HCT116 (cell line): ENCODE measurements around the gene GALM.

Experiments
- ELF1 ChIP-seq: IDR thresholded peaks from 2 replicates; pipeline ENCODE4 v1.6.1; 2012; ENCODE audit warnings: low read depth, borderline replicate concordance
- EZH2 ChIP-seq: fragments of 200-600 bp; sonication (generic); IDR thresholded peaks from 2 replicates; pipeline ENCODE4 v1.6.1; 2017; ENCODE audit warnings: antibody characterized with exemption, mixed run types
- EZH2phosphoT487 ChIP-seq: fragments of 200-600 bp; IDR thresholded peaks from 2 replicates; pipeline ENCODE4 v1.6.1; 2018; ENCODE audit warnings: antibody characterized with exemption, borderline replicate concordance
- JUND ChIP-seq: IDR thresholded peaks from 2 replicates; pipeline ENCODE4 v1.6.1; 2012
- MAX ChIP-seq: IDR thresholded peaks from 2 replicates; pipeline ENCODE4 v1.6.1; 2012
- POLR2A ChIP-seq: IDR thresholded peaks from 2 replicates; pipeline ENCODE4 v1.7.0; 2011; ENCODE audit warnings: borderline replicate concordance; ENCODE audit not compliant: insufficient read depth, insufficient read length; ENCODE audit errors: extremely low read depth
- POLR2AphosphoS5 ChIP-seq: IDR thresholded peaks from 2 replicates; pipeline ENCODE4 v1.6.1; 2011; ENCODE audit warnings: mild to moderate bottlenecking, low read depth, low read length, moderate library complexity
- REST ChIP-seq: IDR thresholded peaks from 2 replicates; pipeline ENCODE4 v1.6.1; 2012; ENCODE audit warnings: low read depth
- SP1 ChIP-seq: IDR thresholded peaks from 2 replicates; pipeline ENCODE4 v1.6.1; 2012; ENCODE audit warnings: low read depth
- SRF ChIP-seq: IDR thresholded peaks from 2 replicates; pipeline ENCODE4 v1.6.1; 2012; ENCODE audit warnings: low read depth
- YY1 ChIP-seq: IDR thresholded peaks from 2 replicates; pipeline ENCODE4 v1.6.1; 2011; ENCODE audit warnings: low read length, low read depth, moderate library complexity, mild to moderate bottlenecking; ENCODE audit not compliant: insufficient replicate concordance; ENCODE audit errors: extremely low read depth
- TF ChIP-seq, protein P1 (sequence below), 3 experiments: fragments of 200-600 bp in 1 of 3; sonication (generic) in 1 of 3; IDR thresholded peaks in 2 of 3; conservative IDR thresholded peaks in 1 of 3; 2 replicates each; pipeline ENCODE4 v1.5.1; 2012 to 2017; ENCODE audit warnings: low read depth in 2 of 3, low read length in 2 of 3, antibody characterized with exemption in 1 of 3, borderline replicate concordance in 1 of 3, control low read depth in 1 of 3, mild to moderate bottlenecking in 1 of 3, mixed read lengths in 1 of 3, mixed run types in 1 of 3, moderate library complexity in 1 of 3; ENCODE audit not compliant: insufficient read depth in 1 of 3

- TF ChIP-seq YY1: no peak
- no peak for TF ChIP-seq POLR2A
- TF ChIP-seq, protein P1, sequence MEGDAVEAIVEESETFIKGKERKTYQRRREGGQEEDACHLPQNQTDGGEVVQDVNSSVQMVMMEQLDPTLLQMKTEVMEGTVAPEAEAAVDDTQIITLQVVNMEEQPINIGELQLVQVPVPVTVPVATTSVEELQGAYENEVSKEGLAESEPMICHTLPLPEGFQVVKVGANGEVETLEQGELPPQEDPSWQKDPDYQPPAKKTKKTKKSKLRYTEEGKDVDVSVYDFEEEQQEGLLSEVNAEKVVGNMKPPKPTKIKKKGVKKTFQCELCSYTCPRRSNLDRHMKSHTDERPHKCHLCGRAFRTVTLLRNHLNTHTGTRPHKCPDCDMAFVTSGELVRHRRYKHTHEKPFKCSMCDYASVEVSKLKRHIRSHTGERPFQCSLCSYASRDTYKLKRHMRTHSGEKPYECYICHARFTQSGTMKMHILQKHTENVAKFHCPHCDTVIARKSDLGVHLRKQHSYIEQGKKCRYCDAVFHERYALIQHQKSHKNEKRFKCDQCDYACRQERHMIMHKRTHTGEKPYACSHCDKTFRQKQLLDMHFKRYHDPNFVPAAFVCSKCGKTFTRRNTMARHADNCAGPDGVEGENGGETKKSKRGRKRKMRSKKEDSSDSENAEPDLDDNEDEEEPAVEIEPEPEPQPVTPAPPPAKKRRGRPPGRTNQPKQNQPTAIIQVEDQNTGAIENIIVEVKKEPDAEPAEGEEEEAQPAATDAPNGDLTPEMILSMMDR (IDR thresholded peaks at IDR 0.05 in 2 of 3, conservative IDR thresholded peaks at IDR 0.05 in 1 of 3; ENCODE audit: borderline replicate concordance in 1 of 3, insufficient read depth in 1 of 3, low read depth in 2 of 3, low read length in 2 of 3): no peak
- TF ChIP-seq POLR2AphosphoS5: no peak
- TF ChIP-seq EZH2: no peak
- TF ChIP-seq REST: no peak
- no peak for TF ChIP-seq MAX
- no peak for TF ChIP-seq ELF1
- TF ChIP-seq SP1: no peak
- TF ChIP-seq JUND: no peak
- TF ChIP-seq EZH2phosphoT487: no peak
- no peak for TF ChIP-seq SRF
Measured at GRCh38 chr2:38653380-38653714, 12.6 kb upstream of the GALM start.
